Measurements from ENCODE around the gene ATXN1L.
"Not testable (repeated sequence)": the region's sequence is repeated elsewhere in the genome, so short reads cannot be mapped to it uniquely, and the experiment has no call there.

ATXN1L gene

GRCh38 chr16:71830359-71830758 is 15.4 kb upstream of the ATXN1L start:
- no peaks in the 10 kb centered on the region for H3K4me1 ChIP-seq (ENCODE audit: insufficient read depth, poor library complexity, severe bottlenecking)
- H3K4me3 ChIP-seq (ENCODE audit: severe bottlenecking) = no peak overlapping the region
- H3K27me3 ChIP-seq (ENCODE audit: insufficient read depth, poor library complexity, severe bottlenecking) = no peaks in the 10 kb centered on the region
- TF ChIP-seq CTCF (IDR thresholded peaks at IDR 0.05; ENCODE audit: poor library complexity, severe bottlenecking) = no peak
- H3K9me3 ChIP-seq (ENCODE audit: severe bottlenecking) = no peaks in the 10 kb centered on the region
- no peak for ATAC-seq (ENCODE audit: low read depth)
- H3K36me3 ChIP-seq (ENCODE audit: low read depth) = no peaks in the 10 kb centered on the region
- no peak for DNase-seq (ENCODE audit: low spot score)
- H3K27ac ChIP-seq (ENCODE audit: poor library complexity, severe bottlenecking) = no peak overlapping the region

- H3K4me3 ChIP-seq (ENCODE audit: severe bottlenecking) = not testable (repeated sequence)
These were observed 14.1 kb upstream of the ATXN1L start for GRCh38 chr16:71831698-71832097.

GRCh38 chr16:71832112-71832511 is 13.7 kb upstream of the ATXN1L start:
- ATAC-seq (ENCODE audit: low read depth); H3K27ac ChIP-seq (ENCODE audit: poor library complexity, severe bottlenecking); H3K9me3 ChIP-seq (ENCODE audit: severe bottlenecking); H3K4me3 ChIP-seq (ENCODE audit: severe bottlenecking); H3K4me1 ChIP-seq (ENCODE audit: insufficient read depth, poor library complexity, severe bottlenecking); DNase-seq (ENCODE audit: low spot score); H3K36me3 ChIP-seq (ENCODE audit: low read depth); H3K27me3 ChIP-seq (ENCODE audit: insufficient read depth, poor library complexity, severe bottlenecking): not testable (repeated sequence)

More at GRCh38 chr16:71831698-71832097, 14.1 kb upstream of the ATXN1L start:
- not testable (repeated sequence) for H3K4me1 ChIP-seq (ENCODE audit: insufficient read depth, poor library complexity, severe bottlenecking); H3K36me3 ChIP-seq (ENCODE audit: low read depth); DNase-seq (ENCODE audit: low spot score); H3K27ac ChIP-seq (ENCODE audit: poor library complexity, severe bottlenecking); ATAC-seq (ENCODE audit: low read depth); H3K27me3 ChIP-seq (ENCODE audit: insufficient read depth, poor library complexity, severe bottlenecking); H3K9me3 ChIP-seq (ENCODE audit: severe bottlenecking)

- ATAC-seq (ENCODE audit: low read depth) (no peak), DNase-seq (ENCODE audit: low spot score) (no peak)
- Histone ChIP-seq H3K27me3 (ENCODE audit: insufficient read depth, poor library complexity, severe bottlenecking) (no peaks in the 10 kb centered on the region), H3K4me1 (ENCODE audit: insufficient read depth, poor library complexity, severe bottlenecking) (no peaks in the 10 kb centered on the region), H3K27ac (ENCODE audit: poor library complexity, severe bottlenecking) (no peak overlapping the region), H3K36me3 (ENCODE audit: low read depth) (no peaks in the 10 kb centered on the region), H3K4me3 (ENCODE audit: severe bottlenecking) (no peak overlapping the region), H3K9me3 (ENCODE audit: severe bottlenecking) (no peaks in the 10 kb centered on the region)
- TF ChIP-seq CTCF (IDR thresholded peaks at IDR 0.05; ENCODE audit: poor library complexity, severe bottlenecking) = no peak
These were observed 11.5 kb upstream of the ATXN1L start for GRCh38 chr16:71834291-71834690.

- Histone ChIP-seq H3K4me3 (ENCODE audit: severe bottlenecking) (no peak overlapping the region), H3K36me3 (ENCODE audit: low read depth) (no peaks in the 10 kb centered on the region), H3K27ac (ENCODE audit: poor library complexity, severe bottlenecking) (no peak overlapping the region), H3K9me3 (ENCODE audit: severe bottlenecking) (no peaks in the 10 kb centered on the region), H3K4me1 (ENCODE audit: insufficient read depth, poor library complexity, severe bottlenecking) (no peaks in the 10 kb centered on the region), H3K27me3 (ENCODE audit: insufficient read depth, poor library complexity, severe bottlenecking) (no peaks in the 10 kb centered on the region)
- no peak for TF ChIP-seq CTCF (IDR thresholded peaks at IDR 0.05; ENCODE audit: poor library complexity, severe bottlenecking)
- DNase-seq (ENCODE audit: low spot score) = no peak
- ATAC-seq (ENCODE audit: low read depth) = no peak
These were observed 8.6 kb upstream of the ATXN1L start for GRCh38 chr16:71837150-71837549.

- no peak for TF ChIP-seq CTCF (IDR thresholded peaks at IDR 0.05; ENCODE audit: poor library complexity, severe bottlenecking)
- no peaks in the 10 kb centered on the region for H3K36me3 ChIP-seq (ENCODE audit: low read depth)
- no peaks in the 10 kb centered on the region for H3K27me3 ChIP-seq (ENCODE audit: insufficient read depth, poor library complexity, severe bottlenecking)
- no peak overlapping the region for H3K27ac ChIP-seq (ENCODE audit: poor library complexity, severe bottlenecking)
- no peak for ATAC-seq (ENCODE audit: low read depth)
- H3K9me3 ChIP-seq (ENCODE audit: severe bottlenecking) = no peaks in the 10 kb centered on the region
- no peaks in the 10 kb centered on the region for H3K4me1 ChIP-seq (ENCODE audit: insufficient read depth, poor library complexity, severe bottlenecking)
- H3K4me3 ChIP-seq (ENCODE audit: severe bottlenecking) = no peak overlapping the region
- DNase-seq (ENCODE audit: low spot score) = no peak
These were observed 5.7 kb upstream of the ATXN1L start for GRCh38 chr16:71840052-71840451.
